Measurements from ENCODE around the gene CLCA1. TPM values are rescaled to one million over a fixed set of nuclear protein-coding genes. Genes with fewer than 3 reads are reported as not detected.

The CLCA1 gene
- total and polyA plus RNA-seq, 7 donors = 0.83 to 262 (median 192) TPM; not detected in 3

- peak overlapping the region in 3 of 4 donors; percentile 32 to 43 (median 42) for H3K27ac ChIP-seq
- no peaks in the 10 kb centered on the region for H3K9me3 ChIP-seq
- no peak overlapping the region for H3K4me3 ChIP-seq
- WGBS, 2 donors = 72 to 74% methylated on average over 4 of the region's 4 CpGs
- TF ChIP-seq POLR2AphosphoS5 (IDR thresholded peaks at IDR 0.05) = peak in 1 of 4 donors; percentile 40
- TF ChIP-seq CTCF (IDR thresholded peaks at IDR 0.05) = no peak
- no peak for TF ChIP-seq POLR2A (IDR thresholded peaks at IDR 0.05)
- H3K36me3 ChIP-seq = no peaks in the 10 kb centered on the region
- peaks cover 0 to 22% (median 8%) of the 10 kb centered on the region in 4 donors for H3K4me1 ChIP-seq
- DNase-seq = peak; percentile 72
- intact Hi-C loops (cut with DNase I) = no loop called here
- no peaks in the 10 kb centered on the region for H3K27me3 ChIP-seq
Observed at GRCh38 chr1:86487131-86487810, 18.5 kb downstream of the CLCA1 start.

- no peaks in the 10 kb centered on the region for H3K27me3 ChIP-seq
- peaks cover 0 to 22% (median 8%) of the 10 kb centered on the region in 4 donors for H3K4me1 ChIP-seq
- peak overlapping the region in 3 of 4 donors; percentile 32 to 42 (median 42) for H3K27ac ChIP-seq
- no peaks in the 10 kb centered on the region for H3K36me3 ChIP-seq
- no peaks in the 10 kb centered on the region for H3K9me3 ChIP-seq
- no peak for TF ChIP-seq POLR2A (IDR thresholded peaks at IDR 0.05)
- no peak for TF ChIP-seq EP300 (IDR thresholded peaks at IDR 0.05)
- TF ChIP-seq CTCF (IDR thresholded peaks at IDR 0.05) = no peak
- no peak for TF ChIP-seq POLR2AphosphoS5 (IDR thresholded peaks at IDR 0.05)
- WGBS, 2 donors = 94 to 96% methylated on average over 4 of the region's 4 CpGs
- DNase-seq = no peak
- intact Hi-C loops (cut with DNase I) = no loop called here
- no peak overlapping the region for H3K4me3 ChIP-seq
Observed at GRCh38 chr1:86487811-86488141, 19.0 kb downstream of the CLCA1 start.

- Histone ChIP-seq H3K36me3 (no peaks in the 10 kb centered on the region), H3K4me3 (no peak overlapping the region), H3K9me3 (no peaks in the 10 kb centered on the region), H3K27me3 (no peaks in the 10 kb centered on the region), H3K4me1 (peaks cover 0 to 22% (median 8%) of the 10 kb centered on the region in 4 donors), H3K27ac (no peak overlapping the region)
- intact Hi-C loops (cut with DNase I) = no loop called here
- DNase-seq = no peak
- TF ChIP-seq EP300 (IDR thresholded peaks at IDR 0.05) = no peak
- no peak for TF ChIP-seq POLR2A (IDR thresholded peaks at IDR 0.05)
- no peak for TF ChIP-seq POLR2AphosphoS5 (IDR thresholded peaks at IDR 0.05)
- TF ChIP-seq CTCF (IDR thresholded peaks at IDR 0.05) = no peak
- WGBS, 2 donors = 13 to 61% methylated on average over 2 of the region's 2 CpGs
Observed at GRCh38 chr1:86489242-86489878, 20.6 kb downstream of the CLCA1 start.

- 91 to 92% methylated on average over 2 of the region's 2 CpGs for WGBS, 2 donors
- intact Hi-C loops (cut with DNase I) = no loop called here
Observed at GRCh38 chr1:86491171-86491950, 22.6 kb downstream of the CLCA1 start.

More at GRCh38 chr1:86491171-86491950, 22.6 kb downstream of the CLCA1 start:
- no peak for TF ChIP-seq POLR2AphosphoS5 (IDR thresholded peaks at IDR 0.05)
- TF ChIP-seq CTCF (IDR thresholded peaks at IDR 0.05) = no peak
- no peak for TF ChIP-seq POLR2A (IDR thresholded peaks at IDR 0.05)
- no peak for TF ChIP-seq EP300 (IDR thresholded peaks at IDR 0.05)
- Histone ChIP-seq H3K4me3 (no peak overlapping the region), H3K9me3 (no peaks in the 10 kb centered on the region), H3K27me3 (no peaks in the 10 kb centered on the region), H3K4me1 (peaks cover 0 to 22% (median 8%) of the 10 kb centered on the region in 4 donors), H3K36me3 (no peaks in the 10 kb centered on the region), H3K27ac (no peak overlapping the region)
- no peak for DNase-seq

Data from sigmoid colon (tissue), 7 donors.